ENCODE results near the gene PTX4. TPM values are rescaled to one million over a fixed set of nuclear protein-coding genes. Genes with fewer than 3 reads are reported as not detected.

Gene PTX4
- total RNA-seq, 1 donor from 2014 or later: not detected

DNA sequence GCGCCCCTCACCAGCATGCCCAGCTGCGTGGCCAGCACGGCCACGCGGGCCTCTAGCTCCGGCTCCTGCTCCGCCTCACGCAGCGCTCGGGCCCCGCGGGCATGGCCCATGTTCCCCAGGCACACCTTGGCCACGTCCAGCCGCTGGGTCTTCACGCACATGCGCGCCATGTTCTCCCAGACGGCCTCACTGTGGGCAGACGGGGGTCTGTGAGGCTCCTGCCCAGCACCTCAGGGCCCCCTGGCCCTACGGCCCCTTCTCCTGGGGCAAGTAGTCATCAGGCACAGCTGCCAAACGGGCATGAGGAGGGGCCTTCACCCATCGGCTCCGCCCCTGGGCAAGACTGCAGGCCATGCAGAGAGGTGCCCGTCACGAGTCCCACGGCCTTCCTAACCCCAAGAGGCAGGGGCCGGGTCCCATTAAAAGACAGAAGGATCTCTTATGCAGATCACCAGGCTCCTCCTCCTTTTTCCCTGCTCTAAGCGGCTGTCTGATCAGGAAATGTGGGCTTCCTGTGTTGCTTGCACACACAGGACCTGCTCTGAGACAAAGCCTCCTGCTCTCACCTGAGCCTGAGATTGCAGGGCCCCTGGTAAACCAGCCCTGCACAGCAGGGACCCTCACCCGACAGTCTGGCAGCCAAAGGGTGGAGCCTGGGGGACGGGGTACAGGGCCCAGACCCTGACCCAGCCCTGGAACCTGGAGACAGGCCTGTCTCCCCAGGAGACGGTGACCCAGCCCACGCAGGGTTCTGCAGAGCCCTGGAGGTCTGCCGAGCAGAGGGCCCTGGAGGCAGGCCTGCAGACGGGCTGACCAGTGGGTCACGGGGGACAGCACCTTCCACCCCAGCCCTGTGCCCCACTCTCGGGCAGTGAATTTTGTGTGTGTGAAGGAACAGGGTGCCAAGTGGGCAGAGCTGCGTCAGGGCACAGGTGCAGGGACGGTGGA, 38.1 kb upstream of the PTX4 start:
- no peaks in the 10 kb centered on the region for H3K9me3 Mint-ChIP-seq
- no peaks in the 10 kb centered on the region for H3K36me3 Mint-ChIP-seq
- no peak overlapping the region for H3K27ac Mint-ChIP-seq
- peaks cover 13% of the 10 kb centered on the region for H3K4me1 Mint-ChIP-seq (ENCODE audit: unreplicated experiment)
- TF ChIP-seq, protein P1, sequence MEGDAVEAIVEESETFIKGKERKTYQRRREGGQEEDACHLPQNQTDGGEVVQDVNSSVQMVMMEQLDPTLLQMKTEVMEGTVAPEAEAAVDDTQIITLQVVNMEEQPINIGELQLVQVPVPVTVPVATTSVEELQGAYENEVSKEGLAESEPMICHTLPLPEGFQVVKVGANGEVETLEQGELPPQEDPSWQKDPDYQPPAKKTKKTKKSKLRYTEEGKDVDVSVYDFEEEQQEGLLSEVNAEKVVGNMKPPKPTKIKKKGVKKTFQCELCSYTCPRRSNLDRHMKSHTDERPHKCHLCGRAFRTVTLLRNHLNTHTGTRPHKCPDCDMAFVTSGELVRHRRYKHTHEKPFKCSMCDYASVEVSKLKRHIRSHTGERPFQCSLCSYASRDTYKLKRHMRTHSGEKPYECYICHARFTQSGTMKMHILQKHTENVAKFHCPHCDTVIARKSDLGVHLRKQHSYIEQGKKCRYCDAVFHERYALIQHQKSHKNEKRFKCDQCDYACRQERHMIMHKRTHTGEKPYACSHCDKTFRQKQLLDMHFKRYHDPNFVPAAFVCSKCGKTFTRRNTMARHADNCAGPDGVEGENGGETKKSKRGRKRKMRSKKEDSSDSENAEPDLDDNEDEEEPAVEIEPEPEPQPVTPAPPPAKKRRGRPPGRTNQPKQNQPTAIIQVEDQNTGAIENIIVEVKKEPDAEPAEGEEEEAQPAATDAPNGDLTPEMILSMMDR (conservative IDR thresholded peaks at IDR 0.05): no peak
- no peak overlapping the region for H3K4me3 Mint-ChIP-seq
- H3K27me3 Mint-ChIP-seq: no peaks in the 10 kb centered on the region
- no peak for DNase-seq (ENCODE audit: extremely low spot score, unreplicated experiment)

DNA sequence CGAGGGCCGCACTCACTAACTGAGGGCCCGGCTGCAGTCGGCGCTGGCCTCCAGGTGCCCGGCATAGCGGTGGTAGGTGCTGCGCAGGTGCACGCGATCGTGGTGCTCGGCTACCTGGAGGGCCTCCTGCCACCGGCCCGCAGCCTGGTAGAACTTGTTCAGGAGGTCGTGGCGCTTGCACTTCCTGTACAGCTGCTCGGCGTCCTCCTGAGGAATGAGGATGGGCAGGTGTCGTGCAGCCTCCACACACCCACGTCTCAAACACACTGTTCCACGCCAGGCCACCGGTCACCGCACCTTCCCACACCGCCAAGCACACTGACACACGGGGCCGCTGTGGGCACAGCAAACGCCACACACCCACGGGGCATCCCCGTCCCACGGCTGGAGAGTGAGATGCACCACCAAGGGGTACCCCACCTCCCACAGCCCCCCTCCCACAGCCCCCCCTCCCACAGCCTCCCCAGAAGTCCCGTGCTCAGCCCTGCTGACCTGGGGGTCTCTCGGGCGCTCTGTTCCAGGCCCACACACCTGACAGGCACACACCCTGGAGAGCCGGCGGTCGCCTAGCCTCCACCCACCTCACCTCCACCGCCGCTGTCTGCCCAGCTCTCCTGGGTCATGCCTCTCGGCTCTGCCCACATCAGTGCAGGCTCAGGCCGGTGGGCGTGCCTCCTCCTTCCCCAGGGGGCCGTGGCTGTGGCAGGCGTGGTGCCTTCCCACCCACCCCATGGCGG, 37.3 kb upstream of the PTX4 start:
- Mint-ChIP-seq H3K4me3 (no peak overlapping the region), H3K4me1 (ENCODE audit: unreplicated experiment) (peaks cover 10% of the 10 kb centered on the region), H3K27ac (peak overlapping the region; percentile 41), H3K27me3 (no peaks in the 10 kb centered on the region), H3K9me3 (no peaks in the 10 kb centered on the region), H3K36me3 (no peaks in the 10 kb centered on the region)
- DNase-seq (ENCODE audit: extremely low spot score, unreplicated experiment): no peak
- TF ChIP-seq, protein P1 (conservative IDR thresholded peaks at IDR 0.05): no peak

DNA sequence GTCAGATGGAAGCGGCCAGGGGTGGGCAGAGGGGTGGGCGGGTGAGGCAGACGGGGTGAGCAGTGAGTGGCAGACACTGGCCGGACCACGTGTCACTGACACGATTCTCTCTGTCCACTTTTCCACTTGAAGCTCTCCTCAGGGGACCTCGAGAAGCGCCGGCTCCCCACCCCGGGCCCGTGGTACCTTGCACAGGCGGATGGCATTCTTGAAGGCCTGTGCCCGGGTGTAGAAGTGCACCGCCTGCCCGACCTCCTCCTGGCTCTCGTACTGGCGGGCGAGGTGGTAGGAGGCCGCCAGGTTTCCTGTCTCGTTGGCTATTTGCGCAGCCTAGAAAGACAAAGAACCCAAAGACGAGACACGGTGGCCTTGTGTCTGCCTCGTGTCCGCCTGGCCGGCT, 35.6 kb upstream of the PTX4 start:
- no peak overlapping the region for H3K27ac Mint-ChIP-seq
- TF ChIP-seq, protein P1 (conservative IDR thresholded peaks at IDR 0.05): no peak
- no peak overlapping the region for H3K4me3 Mint-ChIP-seq
- no peaks in the 10 kb centered on the region for H3K36me3 Mint-ChIP-seq
- no peak for DNase-seq (ENCODE audit: extremely low spot score, unreplicated experiment)
- H3K4me1 Mint-ChIP-seq (ENCODE audit: unreplicated experiment): peaks cover 4% of the 10 kb centered on the region
- no peaks in the 10 kb centered on the region for H3K9me3 Mint-ChIP-seq
- H3K27me3 Mint-ChIP-seq: no peaks in the 10 kb centered on the region

DNA sequence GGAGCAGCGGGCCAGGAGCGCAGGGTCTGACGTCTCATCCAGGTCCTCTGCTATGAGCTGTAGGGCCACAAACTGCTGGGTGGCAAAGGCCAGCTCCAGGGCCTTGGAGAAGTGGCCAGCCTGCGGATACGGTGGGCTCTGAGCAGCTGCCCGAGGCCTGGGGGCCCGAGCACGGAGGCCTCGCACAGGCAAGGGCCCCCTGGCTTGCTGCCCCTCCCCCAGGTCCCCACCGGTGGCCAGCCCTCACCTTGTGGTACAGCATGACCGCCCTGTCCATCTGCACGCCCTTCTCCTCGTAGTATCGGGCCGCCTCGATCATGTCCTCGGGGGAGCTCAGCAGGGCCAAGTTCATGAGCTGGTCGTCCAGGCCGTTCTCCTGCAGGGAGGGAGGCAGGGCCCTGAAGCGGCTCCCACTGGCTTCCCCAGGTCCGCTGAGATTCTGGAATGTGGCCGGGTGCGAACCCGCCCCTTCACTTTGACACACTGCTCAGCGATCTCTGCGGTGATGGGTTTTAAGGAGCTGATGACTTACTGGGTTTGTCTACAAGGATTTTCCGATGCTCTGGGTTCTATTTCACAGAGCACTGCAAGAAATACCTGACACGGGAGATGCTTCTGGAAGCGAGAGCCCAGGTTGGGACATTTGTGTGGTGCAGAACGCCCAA, 35.0 kb upstream of the PTX4 start:
- Mint-ChIP-seq H3K27ac (no peak overlapping the region), H3K36me3 (no peaks in the 10 kb centered on the region), H3K9me3 (no peaks in the 10 kb centered on the region), H3K27me3 (no peaks in the 10 kb centered on the region), H3K4me1 (ENCODE audit: unreplicated experiment) (peaks cover 3% of the 10 kb centered on the region), H3K4me3 (no peak overlapping the region)
- TF ChIP-seq, protein P1 (conservative IDR thresholded peaks at IDR 0.05): no peak
- DNase-seq (ENCODE audit: extremely low spot score, unreplicated experiment): no peak

DNA sequence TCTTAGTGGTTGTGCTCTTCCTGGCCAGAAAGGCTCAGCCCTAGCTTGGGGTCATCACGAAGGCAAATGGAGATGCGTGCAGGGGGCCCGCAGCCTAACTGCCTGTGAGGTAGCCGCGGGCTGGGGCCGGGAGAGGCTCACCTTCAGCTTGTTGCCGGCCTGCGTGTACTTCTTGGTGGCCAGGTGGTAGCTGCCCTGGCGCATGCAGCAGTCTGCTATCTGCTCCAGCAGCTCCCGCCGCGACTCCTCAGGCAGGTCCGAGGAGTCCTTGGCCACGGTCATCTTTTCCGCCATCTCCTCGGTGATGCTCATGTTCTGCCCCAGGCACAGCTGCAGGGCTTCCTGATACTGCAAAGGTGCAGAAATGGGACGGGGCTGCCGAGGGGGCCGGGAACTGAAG, 31.7 kb upstream of the PTX4 start:
- Mint-ChIP-seq H3K27me3 (no peaks in the 10 kb centered on the region), H3K9me3 (no peaks in the 10 kb centered on the region), H3K4me1 (ENCODE audit: unreplicated experiment) (no peaks in the 10 kb centered on the region), H3K36me3 (peaks cover 8% of the 10 kb centered on the region), H3K4me3 (no peak overlapping the region), H3K27ac (no peak overlapping the region)
- no peak for DNase-seq (ENCODE audit: extremely low spot score, unreplicated experiment)
- TF ChIP-seq, protein P1 (conservative IDR thresholded peaks at IDR 0.05): no peak
